ENCODE measurements around the gene GPR4.

DNA sequence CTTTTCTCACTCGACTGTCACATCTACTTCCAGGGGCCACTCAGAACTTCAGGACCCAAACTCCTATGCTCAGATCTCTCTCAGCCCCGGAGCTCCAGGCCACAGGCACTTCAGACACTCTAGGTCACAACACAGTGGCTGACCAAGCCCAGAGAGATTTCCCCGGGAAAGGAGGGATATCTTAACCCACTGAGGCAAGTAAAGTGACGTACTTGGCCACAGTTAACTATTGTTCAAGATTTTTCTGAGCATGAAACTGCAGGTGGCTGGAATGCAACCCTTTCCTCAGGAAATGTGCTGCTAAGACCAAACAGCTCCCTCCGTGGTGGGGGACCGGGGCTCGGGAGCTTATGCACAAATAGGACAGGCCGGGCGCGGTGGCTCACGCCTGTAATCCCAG is 41.3 kb downstream of the GPR4 start:
- no peak for TF ChIP-seq EZH2 (IDR thresholded peaks at IDR 0.05; ENCODE audit: low read depth, low read length, severe bottlenecking)
- TF ChIP-seq POLR2A (IDR thresholded peaks at IDR 0.05; ENCODE audit: control extremely low read depth in 1 of 2, low read depth in 2 of 2, low read length in 2 of 2) = no peak
- TF ChIP-seq, protein P1, sequence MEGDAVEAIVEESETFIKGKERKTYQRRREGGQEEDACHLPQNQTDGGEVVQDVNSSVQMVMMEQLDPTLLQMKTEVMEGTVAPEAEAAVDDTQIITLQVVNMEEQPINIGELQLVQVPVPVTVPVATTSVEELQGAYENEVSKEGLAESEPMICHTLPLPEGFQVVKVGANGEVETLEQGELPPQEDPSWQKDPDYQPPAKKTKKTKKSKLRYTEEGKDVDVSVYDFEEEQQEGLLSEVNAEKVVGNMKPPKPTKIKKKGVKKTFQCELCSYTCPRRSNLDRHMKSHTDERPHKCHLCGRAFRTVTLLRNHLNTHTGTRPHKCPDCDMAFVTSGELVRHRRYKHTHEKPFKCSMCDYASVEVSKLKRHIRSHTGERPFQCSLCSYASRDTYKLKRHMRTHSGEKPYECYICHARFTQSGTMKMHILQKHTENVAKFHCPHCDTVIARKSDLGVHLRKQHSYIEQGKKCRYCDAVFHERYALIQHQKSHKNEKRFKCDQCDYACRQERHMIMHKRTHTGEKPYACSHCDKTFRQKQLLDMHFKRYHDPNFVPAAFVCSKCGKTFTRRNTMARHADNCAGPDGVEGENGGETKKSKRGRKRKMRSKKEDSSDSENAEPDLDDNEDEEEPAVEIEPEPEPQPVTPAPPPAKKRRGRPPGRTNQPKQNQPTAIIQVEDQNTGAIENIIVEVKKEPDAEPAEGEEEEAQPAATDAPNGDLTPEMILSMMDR (IDR thresholded peaks at IDR 0.05; ENCODE audit: control extremely low read depth in 1 of 3, insufficient read depth in 1 of 3, low read depth in 1 of 3, low read length in 3 of 3) = no peak
- TF ChIP-seq SP1 (IDR thresholded peaks at IDR 0.05; ENCODE audit: low read depth, low read length) = no peak
- TF ChIP-seq, protein P2, sequence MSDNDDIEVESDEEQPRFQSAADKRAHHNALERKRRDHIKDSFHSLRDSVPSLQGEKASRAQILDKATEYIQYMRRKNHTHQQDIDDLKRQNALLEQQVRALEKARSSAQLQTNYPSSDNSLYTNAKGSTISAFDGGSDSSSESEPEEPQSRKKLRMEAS (IDR thresholded peaks at IDR 0.05) = no peak
- no peak for TF ChIP-seq TAF1 (IDR thresholded peaks at IDR 0.05; ENCODE audit: low read depth, low read length)
- TF ChIP-seq EP300 (IDR thresholded peaks at IDR 0.05; ENCODE audit: borderline replicate concordance in 1 of 2, low read depth in 2 of 2, low read length in 2 of 2) = no peak
- TF ChIP-seq, protein P3, sequence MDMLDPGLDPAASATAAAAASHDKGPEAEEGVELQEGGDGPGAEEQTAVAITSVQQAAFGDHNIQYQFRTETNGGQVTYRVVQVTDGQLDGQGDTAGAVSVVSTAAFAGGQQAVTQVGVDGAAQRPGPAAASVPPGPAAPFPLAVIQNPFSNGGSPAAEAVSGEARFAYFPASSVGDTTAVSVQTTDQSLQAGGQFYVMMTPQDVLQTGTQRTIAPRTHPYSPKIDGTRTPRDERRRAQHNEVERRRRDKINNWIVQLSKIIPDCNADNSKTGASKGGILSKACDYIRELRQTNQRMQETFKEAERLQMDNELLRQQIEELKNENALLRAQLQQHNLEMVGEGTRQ (IDR thresholded peaks at IDR 0.05; ENCODE audit: low read length) = no peak
- no peak for TF ChIP-seq CREB1 (IDR thresholded peaks at IDR 0.05)
- TF ChIP-seq, protein P4, sequence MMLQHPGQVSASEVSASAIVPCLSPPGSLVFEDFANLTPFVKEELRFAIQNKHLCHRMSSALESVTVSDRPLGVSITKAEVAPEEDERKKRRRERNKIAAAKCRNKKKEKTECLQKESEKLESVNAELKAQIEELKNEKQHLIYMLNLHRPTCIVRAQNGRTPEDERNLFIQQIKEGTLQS (IDR thresholded peaks at IDR 0.05; ENCODE audit: insufficient read depth, low read depth, low read length) = no peak
- TF ChIP-seq KDM1A (IDR thresholded peaks at IDR 0.05; ENCODE audit: borderline replicate concordance, low read length) = no peak
